ENCODE measurements around the gene KIF26B.

DNA sequence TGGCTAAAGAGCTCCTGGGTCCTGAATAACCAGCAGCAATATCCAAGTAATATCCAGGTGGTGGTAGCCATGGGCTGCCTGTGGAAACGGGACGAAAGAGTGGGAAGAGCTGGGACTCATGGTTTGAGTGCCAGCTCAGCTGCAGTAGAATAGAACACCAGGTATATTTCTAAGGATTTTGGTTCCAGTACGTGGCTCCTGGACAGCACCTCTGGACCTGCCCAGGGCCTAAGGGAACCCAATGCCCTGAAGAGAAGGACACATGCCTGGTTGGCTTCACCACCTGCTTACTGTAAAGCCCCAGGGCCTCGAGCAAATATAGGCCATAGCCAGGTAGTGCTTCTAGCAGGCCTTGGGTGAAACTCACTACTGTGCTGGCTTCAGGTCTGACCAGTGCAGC is 566.7 kb downstream of the KIF26B start:
- TF ChIP-seq, protein P1, sequence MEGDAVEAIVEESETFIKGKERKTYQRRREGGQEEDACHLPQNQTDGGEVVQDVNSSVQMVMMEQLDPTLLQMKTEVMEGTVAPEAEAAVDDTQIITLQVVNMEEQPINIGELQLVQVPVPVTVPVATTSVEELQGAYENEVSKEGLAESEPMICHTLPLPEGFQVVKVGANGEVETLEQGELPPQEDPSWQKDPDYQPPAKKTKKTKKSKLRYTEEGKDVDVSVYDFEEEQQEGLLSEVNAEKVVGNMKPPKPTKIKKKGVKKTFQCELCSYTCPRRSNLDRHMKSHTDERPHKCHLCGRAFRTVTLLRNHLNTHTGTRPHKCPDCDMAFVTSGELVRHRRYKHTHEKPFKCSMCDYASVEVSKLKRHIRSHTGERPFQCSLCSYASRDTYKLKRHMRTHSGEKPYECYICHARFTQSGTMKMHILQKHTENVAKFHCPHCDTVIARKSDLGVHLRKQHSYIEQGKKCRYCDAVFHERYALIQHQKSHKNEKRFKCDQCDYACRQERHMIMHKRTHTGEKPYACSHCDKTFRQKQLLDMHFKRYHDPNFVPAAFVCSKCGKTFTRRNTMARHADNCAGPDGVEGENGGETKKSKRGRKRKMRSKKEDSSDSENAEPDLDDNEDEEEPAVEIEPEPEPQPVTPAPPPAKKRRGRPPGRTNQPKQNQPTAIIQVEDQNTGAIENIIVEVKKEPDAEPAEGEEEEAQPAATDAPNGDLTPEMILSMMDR (IDR thresholded peaks at IDR 0.05) = no peak
- TF ChIP-seq EP300 (IDR thresholded peaks at IDR 0.05) = no peak

Measured in tibial nerve (tissue), 4 donors.